Measurements from ENCODE around the gene MUC22.

The MUC22 gene

DNA sequence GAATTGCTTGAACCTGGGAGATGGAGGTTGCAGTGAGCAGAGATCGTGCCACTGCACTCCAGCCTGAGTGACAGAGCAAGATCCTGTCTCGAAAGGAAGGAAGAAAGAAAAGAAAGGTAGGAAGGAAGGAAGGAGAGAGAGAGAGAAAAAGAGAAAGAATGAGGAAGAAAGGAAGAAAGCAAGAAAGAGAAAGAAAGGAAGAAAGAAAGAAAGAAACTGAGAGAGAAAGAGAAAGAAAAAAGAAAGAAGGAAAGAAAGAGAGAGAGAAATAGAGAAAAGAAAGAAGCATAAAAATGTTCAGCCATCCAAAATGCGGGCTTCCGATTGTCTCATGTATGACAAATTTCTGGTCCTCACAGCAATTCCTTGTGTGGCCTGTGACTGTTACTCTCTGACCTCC is 22.8 kb downstream of the MUC22 start:
- TF ChIP-seq, protein P1, sequence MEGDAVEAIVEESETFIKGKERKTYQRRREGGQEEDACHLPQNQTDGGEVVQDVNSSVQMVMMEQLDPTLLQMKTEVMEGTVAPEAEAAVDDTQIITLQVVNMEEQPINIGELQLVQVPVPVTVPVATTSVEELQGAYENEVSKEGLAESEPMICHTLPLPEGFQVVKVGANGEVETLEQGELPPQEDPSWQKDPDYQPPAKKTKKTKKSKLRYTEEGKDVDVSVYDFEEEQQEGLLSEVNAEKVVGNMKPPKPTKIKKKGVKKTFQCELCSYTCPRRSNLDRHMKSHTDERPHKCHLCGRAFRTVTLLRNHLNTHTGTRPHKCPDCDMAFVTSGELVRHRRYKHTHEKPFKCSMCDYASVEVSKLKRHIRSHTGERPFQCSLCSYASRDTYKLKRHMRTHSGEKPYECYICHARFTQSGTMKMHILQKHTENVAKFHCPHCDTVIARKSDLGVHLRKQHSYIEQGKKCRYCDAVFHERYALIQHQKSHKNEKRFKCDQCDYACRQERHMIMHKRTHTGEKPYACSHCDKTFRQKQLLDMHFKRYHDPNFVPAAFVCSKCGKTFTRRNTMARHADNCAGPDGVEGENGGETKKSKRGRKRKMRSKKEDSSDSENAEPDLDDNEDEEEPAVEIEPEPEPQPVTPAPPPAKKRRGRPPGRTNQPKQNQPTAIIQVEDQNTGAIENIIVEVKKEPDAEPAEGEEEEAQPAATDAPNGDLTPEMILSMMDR (IDR thresholded peaks at IDR 0.05; ENCODE audit: insufficient read depth, missing control alignments), result no peak
- FAIRE-seq (no peak), DNase-seq (ENCODE audit: insufficient read length, low spot score) (no peak)

DNA sequence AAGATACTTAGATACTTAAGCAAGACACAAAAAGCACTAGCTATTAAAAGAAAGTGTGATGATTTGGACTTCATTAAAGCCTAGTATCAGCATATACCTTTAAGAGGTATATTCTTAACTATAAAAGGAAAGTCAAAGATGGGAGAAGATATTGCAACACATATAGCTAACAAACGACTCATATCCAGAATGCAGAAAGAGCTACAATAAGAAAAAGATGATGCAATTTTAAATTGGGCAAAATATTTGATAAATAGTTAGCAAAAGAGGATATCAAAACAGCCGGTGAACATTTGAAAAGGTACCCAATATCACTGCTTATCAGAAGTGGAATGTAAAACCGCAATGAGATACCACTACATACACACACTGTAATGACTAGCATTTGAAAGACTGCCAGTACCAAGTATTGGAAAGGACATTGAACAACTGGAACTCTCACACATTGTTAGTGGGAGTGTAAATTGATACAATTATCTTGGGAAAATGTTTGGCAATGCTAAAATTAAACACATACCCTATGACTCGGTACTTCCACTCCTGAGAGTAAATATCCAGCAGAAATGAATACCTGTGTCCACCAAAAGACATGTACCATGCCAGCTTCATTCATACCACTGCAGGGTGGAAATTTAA is 25.7 kb downstream of the MUC22 start:
- TF ChIP-seq, protein P1 (IDR thresholded peaks at IDR 0.05; ENCODE audit: insufficient read depth, missing control alignments), result no peak
- DNase-seq (ENCODE audit: insufficient read length, low spot score), result no peak
- no peak for FAIRE-seq

DNA sequence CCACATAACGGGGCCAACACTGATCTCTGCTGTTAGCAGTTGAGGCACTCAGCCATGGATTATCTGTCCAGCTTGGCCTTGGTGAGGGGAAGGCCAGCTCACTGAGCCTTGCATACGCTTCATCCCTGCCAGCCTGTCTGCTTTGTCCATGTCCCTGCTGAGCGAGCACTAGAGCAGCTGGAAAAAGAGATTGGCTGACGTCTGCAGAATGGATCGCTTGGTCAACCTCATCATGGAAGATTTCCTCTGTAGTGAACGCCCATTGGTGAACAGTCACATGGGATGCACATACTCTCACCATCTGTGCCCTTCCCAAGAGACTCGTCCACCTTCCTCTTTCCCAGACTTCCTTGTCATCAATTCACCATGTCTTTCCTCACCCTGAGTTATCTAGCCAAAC is 26.9 kb downstream of the MUC22 start:
- no peak for FAIRE-seq
- TF ChIP-seq, protein P1 (IDR thresholded peaks at IDR 0.05; ENCODE audit: insufficient read depth, missing control alignments), result no peak
- DNase-seq (ENCODE audit: insufficient read length, low spot score), result no peak

DNA sequence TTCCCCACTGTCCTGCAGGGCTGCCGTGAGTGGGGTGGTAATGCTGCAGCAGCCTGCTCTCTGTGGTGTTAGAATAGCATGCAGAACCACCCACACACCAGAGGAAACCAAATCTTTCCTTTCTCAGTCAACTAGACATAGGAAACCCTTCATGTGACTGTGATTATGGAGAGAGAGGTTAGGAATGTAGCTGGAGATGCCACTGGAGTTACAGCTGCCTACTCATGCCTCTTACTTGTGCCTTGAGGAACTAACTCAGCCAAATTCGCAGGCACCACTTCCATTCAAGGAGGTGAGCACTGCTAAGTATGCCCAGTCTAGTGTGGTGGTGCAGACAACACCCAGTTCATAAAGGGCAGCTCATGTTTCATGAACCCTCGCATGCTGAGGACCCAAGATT is 27.4 kb downstream of the MUC22 start:
- DNase-seq (ENCODE audit: insufficient read length, low spot score) (no peak), FAIRE-seq (no peak)
- TF ChIP-seq, protein P1 (IDR thresholded peaks at IDR 0.05; ENCODE audit: insufficient read depth, missing control alignments), result no peak

DNA sequence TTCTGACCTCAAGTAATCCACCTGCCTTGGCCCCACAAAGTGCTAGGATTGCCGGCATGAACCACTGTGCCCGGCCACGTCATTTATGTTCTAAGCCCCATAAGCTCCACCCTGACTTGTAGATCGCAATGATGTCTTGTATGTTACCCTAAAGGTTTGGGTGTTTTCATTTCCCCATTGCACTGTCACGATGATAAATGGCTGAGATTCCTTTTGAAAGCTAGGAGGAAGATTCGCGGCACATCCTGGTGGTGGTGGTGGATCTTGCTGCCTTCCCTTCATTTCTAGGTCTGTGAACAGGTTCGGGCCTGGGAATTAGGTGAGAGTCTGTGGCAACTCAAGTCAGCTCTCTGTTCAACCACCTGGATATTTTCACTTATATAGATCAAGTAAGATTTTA is 28.3 kb downstream of the MUC22 start:
- no peak for FAIRE-seq

DNA sequence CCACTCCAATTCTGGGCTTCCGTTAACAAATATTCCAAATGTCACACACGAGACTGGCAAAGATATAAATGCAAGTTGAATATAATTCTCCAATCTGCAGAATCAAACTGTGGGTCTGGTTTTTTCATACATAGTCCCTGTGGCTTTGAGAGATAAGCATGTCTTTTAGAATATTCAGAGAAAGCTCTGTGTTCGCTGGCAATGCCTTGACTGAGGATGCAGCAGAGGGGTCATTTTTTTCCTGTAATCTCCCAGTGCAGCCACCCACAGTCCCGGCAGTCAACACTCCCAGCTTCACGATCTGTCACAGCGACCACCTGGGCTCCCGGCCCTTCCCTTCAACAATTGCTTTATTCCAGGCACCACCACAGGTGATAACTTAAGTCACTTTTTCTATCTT is 30.5 kb downstream of the MUC22 start:
- DNase-seq (ENCODE audit: insufficient read length, low spot score) (no peak), FAIRE-seq (no peak)
- TF ChIP-seq, protein P1 (IDR thresholded peaks at IDR 0.05; ENCODE audit: insufficient read depth, missing control alignments), result no peak

More for the DNA sequence above, 28.3 kb downstream of the MUC22 start:
- no peak for DNase-seq (ENCODE audit: insufficient read length, low spot score)
- TF ChIP-seq, protein P1 (IDR thresholded peaks at IDR 0.05; ENCODE audit: insufficient read depth, missing control alignments), result no peak

DNA sequence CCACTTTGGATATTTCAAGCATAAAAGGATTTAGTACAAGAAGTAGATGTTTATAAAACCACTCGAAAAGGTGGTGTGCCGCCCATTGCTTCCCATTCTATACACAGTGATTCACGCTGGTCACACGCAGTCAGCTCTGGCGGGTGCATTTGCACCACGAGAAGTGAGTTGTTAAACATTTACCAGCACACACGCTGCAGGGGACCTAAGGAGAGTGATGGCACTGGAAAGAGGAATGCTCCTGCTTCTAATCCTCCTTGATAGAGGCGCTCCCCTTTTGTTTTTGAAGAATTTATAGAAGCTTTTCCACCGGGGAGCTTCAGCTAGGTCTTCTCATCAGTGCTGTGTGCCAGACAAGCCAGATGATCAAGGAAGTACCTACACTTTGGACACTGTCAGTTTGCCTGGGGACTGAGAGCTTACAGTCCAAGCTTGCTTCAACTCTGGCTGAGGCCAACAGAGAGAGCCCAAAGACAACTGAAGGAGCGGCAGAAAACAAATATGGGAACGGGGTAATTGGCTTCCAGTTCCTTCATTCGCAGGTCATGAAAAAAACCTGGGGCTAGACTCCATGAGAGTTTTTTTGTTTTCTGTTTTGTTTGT is 31.2 kb downstream of the MUC22 start:
- TF ChIP-seq, protein P1 (IDR thresholded peaks at IDR 0.05; ENCODE audit: insufficient read depth, missing control alignments), result no peak
- DNase-seq (ENCODE audit: insufficient read length, low spot score) (no peak), FAIRE-seq (no peak)
